Ovary (tissue), 9 donors: Measurements from ENCODE around the gene FGF4. TPM values are rescaled to one million over a fixed set of nuclear protein-coding genes. Genes with fewer than 3 reads are reported as not detected.

ENCODE experiments used
- DNase-seq, 5 donors: peaks; one replicate each; pipeline ENCODE4 v3.0.0-alpha.2; 2019 to 2020
- H3K27ac ChIP-seq, 2 donors: fragments of 200-600 bp; one replicate each; pipeline versions ENCODE4 v1.5.1 to v1.8.0; 2019 to 2022
- H3K27me3 ChIP-seq: fragments of 200-600 bp; one replicate; pipeline ENCODE4 v1.8.0; 2022
- H3K36me3 ChIP-seq: fragments of 200-600 bp; sonication (generic); one replicate; pipeline ENCODE4 v1.5.1; 2019
- H3K4me1 ChIP-seq: one replicate; pipeline ENCODE4 v1.8.1; 2013; ENCODE audit warnings: mild to moderate bottlenecking, moderate library complexity; ENCODE audit not compliant: insufficient read depth
- H3K4me3 ChIP-seq: fragments of 200-600 bp; sonication (generic); one replicate; pipeline ENCODE4 v1.5.1; 2017
- H3K9me3 ChIP-seq, 2 donors: fragments of 200-600 bp in 1 of 2; sonication (generic) in 1 of 2; one replicate each; pipeline versions ENCODE4 v1.5.1 to v1.8.1; 2013 to 2019; ENCODE audit warnings: mild to moderate bottlenecking in 1 of 2, moderate library complexity in 1 of 2
- CTCF ChIP-seq, 3 donors: fragments of 450-650 bp in 2 of 3; fragments of 200-600 bp in 1 of 3; IDR thresholded peaks; one replicate each; pipeline versions ENCODE4 v1.5.1 to v1.8.0; 2016 to 2022; ENCODE audit warnings: antibody characterized with exemption in 3 of 3, mild to moderate bottlenecking in 1 of 3
- EP300 ChIP-seq: sonication (generic); formaldehyde crosslinking; IDR thresholded peaks from one replicate; pipeline ENCODE4 v1.6.1; 2017; ENCODE audit warnings: antibody characterized with exemption
- POLR2A ChIP-seq: fragments of 450-650 bp; IDR thresholded peaks from one replicate; pipeline ENCODE4 v1.6.1; 2017; ENCODE audit warnings: antibody characterized with exemption, mild to moderate bottlenecking, moderate library complexity
- WGBS, 3 donors: extraction: QIAGEN DNeasy Blood & Tissue Kit in 1 of 3; methylation state at CpG; one replicate each; pipeline versions ENCODE4 v1.1.5 to v1.1.7; 2013 to 2017; 5-methylcytosine and 5-hydroxymethylcytosine counted together
- intact Hi-C, 4 donors: fragments of 100-400 bp; cut with DNase I; formaldehyde crosslinking; loops; one replicate each; pipeline versions ENCODE4 v1.11.0 to v1.15.1; 2022 to 2023
- polyA plus RNA-seq, 2 donors: library from polyadenylated mRNA; stranded (reverse); fragments of 200-250 nt in 1 of 2; fragments of 350-450 nt in 1 of 2; fragmentation: Illumina TruSeq in 1 of 2; extraction: RNeasy Lipid Tissue Mini Kit (QIAGEN cat#74804) in 1 of 2; gene quantifications; one replicate each; pipeline ENCODE4 v1.2.3, GENCODE V29; 2013 to 2014
- total RNA-seq, 7 donors: library from RNA; depleted of rRNA in 2 of 7; stranded (reverse); fragments of >200 nt in 2 of 7; fragmentation: NEBNext Ultra II Directional in 3 of 7; extraction: Animal tissue kit (Norgen Biotek cat#: 25700) in 3 of 7; gene quantifications; one replicate each; pipeline versions ENCODE4 v1.1.0 to v1.2.4, GENCODE V29; 2016 to 2023
- donor health status: DM: no; HTN: no; CAD: no; lungs with moderate emphysema.
- donor health status: DM: no; HTN: no; CAD: no.
- donor health status: Bipolar disorder and iron deficiency.
- donor health status: DM: yes; HTN: yes; CAD: no.
- donor health status: DM: no; HTN: no; CAD: no.
- donor health status: DM: yes; HTN: yes; CAD: no.

FGF4 gene
- total and polyA plus RNA-seq, 9 donors: not detected

- Histone ChIP-seq H3K4me1 (no peaks in the 10 kb centered on the region), H3K4me3 (no peak overlapping the region), H3K36me3 (no peaks in the 10 kb centered on the region), H3K27ac (no peak overlapping the region), H3K9me3 (peaks cover 0 to 5% of the 10 kb centered on the region in 2 donors), H3K27me3 (no peaks in the 10 kb centered on the region)
- intact Hi-C loops: no loop called here
- no peak for TF ChIP-seq CTCF (IDR thresholded peaks at IDR 0.05)
- TF ChIP-seq POLR2A: no peak
- TF ChIP-seq EP300: no peak
- DNase-seq: no peak
- 80 to 94% (median 85%) methylated on average over 10 to 11 of the region's 11 CpGs for WGBS, 3 donors
Measured at GRCh38 chr11:69731110-69731509, 44.0 kb downstream of the FGF4 start.

GRCh38 chr11:69730500-69730899 is 44.6 kb downstream of the FGF4 start:
- DNase-seq: no peak
- H3K27me3 ChIP-seq: no peaks in the 10 kb centered on the region
- H3K27ac ChIP-seq: no peak overlapping the region
- no peaks in the 10 kb centered on the region for H3K36me3 ChIP-seq
- no peak for TF ChIP-seq POLR2A
- intact Hi-C loops: no loop called here
- H3K4me1 ChIP-seq: no peaks in the 10 kb centered on the region
- H3K9me3 ChIP-seq: peaks cover 0 to 5% of the 10 kb centered on the region in 2 donors
- no peak overlapping the region for H3K4me3 ChIP-seq
- 72 to 78% (median 72%) methylated on average over 8 of the region's 8 CpGs for WGBS, 3 donors

- DNase-seq: no peak
- H3K4me3 ChIP-seq: no peak overlapping the region
- whole genome bisulfite sequencing, 3 donors: 80 to 93% (median 87%) methylated on average over 9 of the region's 9 CpGs
- no peaks in the 10 kb centered on the region for H3K36me3 ChIP-seq
- intact Hi-C loops: no loop called here
- no peaks in the 10 kb centered on the region for H3K9me3 ChIP-seq
- H3K27ac ChIP-seq: no peak overlapping the region
- no peaks in the 10 kb centered on the region for H3K27me3 ChIP-seq
- no peaks in the 10 kb centered on the region for H3K4me1 ChIP-seq
- no peak for TF ChIP-seq POLR2A
- no peak for TF ChIP-seq CTCF (IDR thresholded peaks at IDR 0.05)
- TF ChIP-seq EP300: no peak
Measured at GRCh38 chr11:69729252-69729651, 45.9 kb downstream of the FGF4 start.

GRCh38 chr11:69727266-69727665 is 47.9 kb downstream of the FGF4 start:
- H3K9me3 ChIP-seq: no peaks in the 10 kb centered on the region
- H3K4me1 ChIP-seq: no peaks in the 10 kb centered on the region
- intact Hi-C loops: no loop called here
- no peak for TF ChIP-seq EP300
- TF ChIP-seq CTCF (IDR thresholded peaks at IDR 0.05): no peak
- TF ChIP-seq POLR2A: no peak
- H3K27me3 ChIP-seq: no peaks in the 10 kb centered on the region
- no peak overlapping the region for H3K4me3 ChIP-seq
- H3K36me3 ChIP-seq: no peaks in the 10 kb centered on the region
- H3K27ac ChIP-seq: no peak overlapping the region
- 81% methylated on average over 9 to 10 of the region's 10 CpGs for WGBS, 3 donors
- no peak for DNase-seq

GRCh38 chr11:69726481-69726880 is 48.7 kb downstream of the FGF4 start:
- H3K27me3 ChIP-seq: no peaks in the 10 kb centered on the region
- H3K4me3 ChIP-seq: no peak overlapping the region
- no peaks in the 10 kb centered on the region for H3K4me1 ChIP-seq
- no peaks in the 10 kb centered on the region for H3K36me3 ChIP-seq
- H3K27ac ChIP-seq: no peak overlapping the region
- no peaks in the 10 kb centered on the region for H3K9me3 ChIP-seq
- 28 to 42% (median 32%) methylated on average over 18 of the region's 18 CpGs for WGBS, 3 donors
- TF ChIP-seq POLR2A (no peak), EP300 (no peak), CTCF (IDR thresholded peaks at IDR 0.05) (no peak)
- intact Hi-C loops: no loop called here
- DNase-seq: no peak
